ENCODE data around the gene ELOB.

Gene ELOB

GRCh38 chr16:2777231-2777902 is at the start of gene ELOB:
Gene ELOB, minus strand, starts transcription at chr16:2777280. Its CDS starts 41 bp downstream, at chr16:2777239.
- peak; percentile 87 for DNase-seq (ENCODE audit: low read depth)

GRCh38 chr16:2825906-2826305 is 48.8 kb upstream of the ELOB start:
- no peak for DNase-seq (ENCODE audit: low read depth)

- DNase-seq (ENCODE audit: low read depth): no peak
Observed at GRCh38 chr16:2825049-2825742, 48.1 kb upstream of the ELOB start.

GRCh38 chr16:2824626-2825025 is 47.5 kb upstream of the ELOB start:
- DNase-seq (ENCODE audit: low read depth): no peak

GRCh38 chr16:2822496-2822895 is 45.4 kb upstream of the ELOB start:
- no peak for DNase-seq (ENCODE audit: low read depth)

- no peak for DNase-seq (ENCODE audit: low read depth)
Observed at GRCh38 chr16:2822158-2822495, 45.0 kb upstream of the ELOB start.

GRCh38 chr16:2821487-2822157 is 44.5 kb upstream of the ELOB start:
- no peak for DNase-seq (ENCODE audit: low read depth)

- DNase-seq (ENCODE audit: low read depth): no peak
Observed at GRCh38 chr16:2820836-2821486, 43.9 kb upstream of the ELOB start.

GRCh38 chr16:2819939-2820835 is 43.1 kb upstream of the ELOB start:
- no peak for DNase-seq (ENCODE audit: low read depth)

GRCh38 chr16:2819179-2819938 is 42.3 kb upstream of the ELOB start:
- DNase-seq (ENCODE audit: low read depth): no peak

- DNase-seq (ENCODE audit: low read depth): no peak
Observed at GRCh38 chr16:2818272-2818876, 41.3 kb upstream of the ELOB start.

GRCh38 chr16:2817340-2818271 is 40.5 kb upstream of the ELOB start:
- DNase-seq (ENCODE audit: low read depth): no peak

GRCh38 chr16:2816751-2817339 is 39.8 kb upstream of the ELOB start, which contains the start of gene PRSS21:
Gene PRSS21, plus strand, starts transcription at chr16:2817237. Its CDS starts 32 bp downstream, at chr16:2817269.
- DNase-seq (ENCODE audit: low read depth): no peak

GRCh38 chr16:2815299-2815771 is 38.3 kb upstream of the ELOB start:
- DNase-seq (ENCODE audit: low read depth): no peak

GRCh38 chr16:2814551-2815298 is 37.6 kb upstream of the ELOB start:
- no peak for DNase-seq (ENCODE audit: low read depth)

- no peak for DNase-seq (ENCODE audit: low read depth)
Observed at GRCh38 chr16:2813771-2814221, 36.7 kb upstream of the ELOB start.

- no peak for DNase-seq (ENCODE audit: low read depth)
Observed at GRCh38 chr16:2811703-2812471, 34.8 kb upstream of the ELOB start.
